ENCODE measurements around the gene SHMT2.

DNA sequence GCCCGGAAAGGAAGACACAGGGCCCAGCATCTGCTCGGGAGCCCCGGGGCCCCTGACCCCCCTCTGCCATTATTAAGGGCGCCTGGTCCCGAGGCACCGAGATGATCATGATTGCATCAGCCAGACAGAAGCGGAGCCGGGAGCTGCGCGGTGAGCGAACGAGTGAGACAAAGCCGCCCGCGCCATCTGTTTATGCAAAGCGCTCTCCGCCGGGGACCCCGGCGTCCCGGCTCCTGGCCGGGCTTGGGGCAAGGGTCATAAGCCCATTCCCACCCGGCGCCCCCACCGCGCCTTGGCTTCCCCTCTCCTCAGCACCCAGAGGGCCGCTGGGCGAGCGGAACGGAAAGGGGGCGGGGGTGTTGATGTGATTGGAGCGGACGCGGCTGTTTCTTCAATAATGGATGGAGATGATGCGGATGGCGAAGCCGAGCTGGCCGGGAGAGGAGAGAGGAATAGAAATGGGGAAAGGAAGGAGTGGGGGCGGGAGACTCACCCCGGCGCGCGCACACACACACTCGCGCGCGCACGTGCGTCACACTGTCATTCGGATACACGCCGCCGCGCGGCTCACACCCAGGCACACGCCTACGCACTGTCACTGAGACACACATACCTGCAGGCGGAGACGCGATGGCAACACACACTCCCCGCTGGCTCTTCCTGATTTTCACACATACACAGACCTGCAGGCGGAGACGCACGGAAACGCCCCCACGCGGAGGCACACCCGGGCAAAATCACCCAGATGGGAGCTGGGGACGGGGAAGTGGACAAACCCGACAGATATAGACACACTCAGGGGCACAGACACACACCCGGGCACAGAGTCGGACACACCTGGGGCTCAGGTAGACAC is 10.8 kb downstream of the SHMT2 start:
- TF ChIP-seq POLR2A (IDR thresholded peaks at IDR 0.05) = no peak
- TF ChIP-seq, protein P1, sequence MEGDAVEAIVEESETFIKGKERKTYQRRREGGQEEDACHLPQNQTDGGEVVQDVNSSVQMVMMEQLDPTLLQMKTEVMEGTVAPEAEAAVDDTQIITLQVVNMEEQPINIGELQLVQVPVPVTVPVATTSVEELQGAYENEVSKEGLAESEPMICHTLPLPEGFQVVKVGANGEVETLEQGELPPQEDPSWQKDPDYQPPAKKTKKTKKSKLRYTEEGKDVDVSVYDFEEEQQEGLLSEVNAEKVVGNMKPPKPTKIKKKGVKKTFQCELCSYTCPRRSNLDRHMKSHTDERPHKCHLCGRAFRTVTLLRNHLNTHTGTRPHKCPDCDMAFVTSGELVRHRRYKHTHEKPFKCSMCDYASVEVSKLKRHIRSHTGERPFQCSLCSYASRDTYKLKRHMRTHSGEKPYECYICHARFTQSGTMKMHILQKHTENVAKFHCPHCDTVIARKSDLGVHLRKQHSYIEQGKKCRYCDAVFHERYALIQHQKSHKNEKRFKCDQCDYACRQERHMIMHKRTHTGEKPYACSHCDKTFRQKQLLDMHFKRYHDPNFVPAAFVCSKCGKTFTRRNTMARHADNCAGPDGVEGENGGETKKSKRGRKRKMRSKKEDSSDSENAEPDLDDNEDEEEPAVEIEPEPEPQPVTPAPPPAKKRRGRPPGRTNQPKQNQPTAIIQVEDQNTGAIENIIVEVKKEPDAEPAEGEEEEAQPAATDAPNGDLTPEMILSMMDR (IDR thresholded peaks at IDR 0.05) = peak in 1 of 4 experiments; percentile 12

Data from uterus (tissue), 2 donors.